Measurements from ENCODE around the gene BTBD16.

DNA sequence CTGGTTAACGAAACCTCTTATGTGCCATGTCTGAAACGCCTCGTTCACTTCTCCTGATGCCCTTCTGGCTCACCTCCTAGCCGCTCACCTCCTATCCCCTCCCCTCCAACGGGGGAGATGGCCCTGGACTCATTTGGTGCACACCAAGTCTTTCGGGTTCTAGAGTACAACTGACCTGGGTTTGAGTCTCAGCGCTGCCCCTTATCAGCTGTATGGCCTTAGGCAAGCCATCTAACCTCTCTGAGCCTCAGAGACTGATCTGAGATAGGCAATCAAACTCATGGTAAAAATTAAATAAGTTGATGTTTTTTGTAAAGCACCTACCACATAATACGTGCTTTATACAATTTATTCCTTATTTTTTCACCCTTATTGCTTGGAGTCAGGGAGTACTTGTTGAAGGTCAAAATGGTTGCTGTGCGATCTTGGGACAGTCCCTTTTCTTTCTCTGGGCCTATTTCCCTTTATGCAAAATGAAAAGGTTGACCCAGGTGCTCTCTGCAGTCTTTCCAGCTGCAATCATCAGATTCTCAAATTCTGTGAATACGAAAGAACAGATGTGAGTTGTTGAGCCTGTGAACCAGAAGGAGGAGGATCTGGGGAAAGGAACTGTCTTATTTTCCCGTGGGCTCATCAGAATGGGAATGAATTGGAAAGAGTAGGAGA, 72.2 kb downstream of the BTBD16 start:
- TF ChIP-seq FOXM1 (IDR thresholded peaks at IDR 0.05; ENCODE audit: borderline replicate concordance) (no peak), HDGF (IDR thresholded peaks at IDR 0.05; ENCODE audit: borderline replicate concordance) (no peak), LEF1 (IDR thresholded peaks at IDR 0.05; ENCODE audit: borderline replicate concordance) (no peak), SP1 (IDR thresholded peaks at IDR 0.05) (no peak), L3MBTL2 (conservative IDR thresholded peaks at IDR 0.05) (no peak), BHLHE40 (IDR thresholded peaks at IDR 0.05; ENCODE audit: borderline replicate concordance) (no peak), SUZ12 (IDR thresholded peaks at IDR 0.05) (no peak), FOXA1 (IDR thresholded peaks at IDR 0.05) (no peak), TARDBP (IDR thresholded peaks at IDR 0.05) (no peak), ZNF384 (IDR thresholded peaks at IDR 0.05) (no peak), ELF4 (IDR thresholded peaks at IDR 0.05) (no peak), NFRKB (IDR thresholded peaks at IDR 0.05) (no peak), ARNT (IDR thresholded peaks at IDR 0.05) (no peak)
- TF ChIP-seq, protein P1, sequence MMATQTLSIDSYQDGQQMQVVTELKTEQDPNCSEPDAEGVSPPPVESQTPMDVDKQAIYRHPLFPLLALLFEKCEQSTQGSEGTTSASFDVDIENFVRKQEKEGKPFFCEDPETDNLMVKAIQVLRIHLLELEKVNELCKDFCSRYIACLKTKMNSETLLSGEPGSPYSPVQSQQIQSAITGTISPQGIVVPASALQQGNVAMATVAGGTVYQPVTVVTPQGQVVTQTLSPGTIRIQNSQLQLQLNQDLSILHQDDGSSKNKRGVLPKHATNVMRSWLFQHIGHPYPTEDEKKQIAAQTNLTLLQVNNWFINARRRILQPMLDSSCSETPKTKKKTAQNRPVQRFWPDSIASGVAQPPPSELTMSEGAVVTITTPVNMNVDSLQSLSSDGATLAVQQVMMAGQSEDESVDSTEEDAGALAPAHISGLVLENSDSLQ (IDR thresholded peaks at IDR 0.05): no peak

Data from HEK293T (cell line).